LNCaP clone FGC (cell line): ENCODE measurements around the gene ASPA.
"Not testable (repeated sequence)": the region's sequence is repeated elsewhere in the genome, so short reads cannot be mapped to it uniquely, and the experiment has no call there.

Experiments
- DNase-seq: peaks from one replicate; pipeline ENCODE4 v3.0.0-alpha.2; 2011; ENCODE audit warnings: low read depth
- H3K4me3 ChIP-seq: 2 replicates; pipeline ENCODE4 v1.5.1; 2011; ENCODE audit warnings: mild to moderate bottlenecking, low read depth, low read length, control low read depth
- TF ChIP-seq, protein P1 (sequence below): IDR thresholded peaks from 2 replicates; pipeline ENCODE4 v1.5.1; 2012; ENCODE audit warnings: mild to moderate bottlenecking; ENCODE audit not compliant: control insufficient read depth, insufficient read depth; ENCODE audit errors: extremely low read depth

The ASPA gene

DNA sequence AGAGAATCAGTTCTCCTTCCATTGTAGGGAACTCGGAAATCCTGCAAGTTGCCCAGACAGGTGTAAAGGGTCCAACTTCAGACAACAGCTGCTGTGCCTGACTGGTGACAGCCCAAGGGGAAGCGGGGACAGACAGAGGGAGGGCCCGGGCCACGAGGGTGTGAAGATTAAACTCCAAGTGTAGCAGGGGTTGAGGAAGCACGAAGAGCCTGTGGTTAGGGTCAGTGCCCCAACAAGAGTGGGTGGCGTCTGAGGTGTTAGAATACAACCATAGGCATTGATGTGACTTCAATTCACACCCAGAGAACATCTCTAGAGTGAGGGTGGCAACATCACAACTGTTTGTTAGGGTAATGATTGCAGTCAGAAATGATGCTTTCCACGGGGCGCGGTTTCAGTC is 39.1 kb downstream of the ASPA start:
- TF ChIP-seq, protein P1, sequence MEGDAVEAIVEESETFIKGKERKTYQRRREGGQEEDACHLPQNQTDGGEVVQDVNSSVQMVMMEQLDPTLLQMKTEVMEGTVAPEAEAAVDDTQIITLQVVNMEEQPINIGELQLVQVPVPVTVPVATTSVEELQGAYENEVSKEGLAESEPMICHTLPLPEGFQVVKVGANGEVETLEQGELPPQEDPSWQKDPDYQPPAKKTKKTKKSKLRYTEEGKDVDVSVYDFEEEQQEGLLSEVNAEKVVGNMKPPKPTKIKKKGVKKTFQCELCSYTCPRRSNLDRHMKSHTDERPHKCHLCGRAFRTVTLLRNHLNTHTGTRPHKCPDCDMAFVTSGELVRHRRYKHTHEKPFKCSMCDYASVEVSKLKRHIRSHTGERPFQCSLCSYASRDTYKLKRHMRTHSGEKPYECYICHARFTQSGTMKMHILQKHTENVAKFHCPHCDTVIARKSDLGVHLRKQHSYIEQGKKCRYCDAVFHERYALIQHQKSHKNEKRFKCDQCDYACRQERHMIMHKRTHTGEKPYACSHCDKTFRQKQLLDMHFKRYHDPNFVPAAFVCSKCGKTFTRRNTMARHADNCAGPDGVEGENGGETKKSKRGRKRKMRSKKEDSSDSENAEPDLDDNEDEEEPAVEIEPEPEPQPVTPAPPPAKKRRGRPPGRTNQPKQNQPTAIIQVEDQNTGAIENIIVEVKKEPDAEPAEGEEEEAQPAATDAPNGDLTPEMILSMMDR: no peak
- no peak for DNase-seq
- no peak overlapping the region for H3K4me3 ChIP-seq

DNA sequence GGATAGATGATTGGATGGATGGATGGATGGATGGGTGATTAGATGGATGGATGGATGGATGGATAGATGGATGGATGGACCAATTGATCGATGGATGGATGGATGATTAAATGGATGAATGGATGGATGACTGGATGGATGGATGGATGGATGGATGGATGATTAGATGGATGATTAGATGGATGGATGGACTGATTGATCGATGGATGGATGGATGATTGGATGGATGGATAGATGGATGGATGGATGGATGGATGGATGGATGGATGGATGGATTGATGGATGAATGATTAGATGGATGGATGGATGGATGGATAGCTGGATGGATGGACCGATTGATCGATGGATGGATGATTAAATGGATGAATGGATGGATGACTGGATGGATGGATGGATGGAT is 43.7 kb downstream of the ASPA start:
- not testable (repeated sequence) for DNase-seq, H3K4me3 ChIP-seq

DNA sequence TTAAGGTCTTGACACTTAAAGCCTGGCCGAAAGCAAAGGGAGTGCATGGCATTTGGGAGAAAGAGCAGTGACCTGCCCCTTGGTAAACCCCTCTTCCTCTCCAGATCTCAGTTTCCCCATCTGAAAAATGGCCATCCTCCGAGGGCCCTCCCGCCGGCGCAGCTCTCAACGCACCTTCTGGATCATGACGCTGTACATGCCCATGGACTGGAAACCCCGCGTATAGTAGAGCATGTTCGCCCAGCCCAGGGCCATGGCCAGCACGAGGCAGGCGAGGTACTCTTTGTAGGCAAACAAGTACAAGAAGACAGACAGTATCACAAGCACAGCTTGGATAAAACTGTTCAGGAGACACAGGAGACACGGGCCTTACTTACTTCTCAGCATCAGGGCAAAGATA is 48.2 kb downstream of the ASPA start:
- DNase-seq: no peak
- TF ChIP-seq, protein P1: no peak
- no peak overlapping the region for H3K4me3 ChIP-seq

DNA sequence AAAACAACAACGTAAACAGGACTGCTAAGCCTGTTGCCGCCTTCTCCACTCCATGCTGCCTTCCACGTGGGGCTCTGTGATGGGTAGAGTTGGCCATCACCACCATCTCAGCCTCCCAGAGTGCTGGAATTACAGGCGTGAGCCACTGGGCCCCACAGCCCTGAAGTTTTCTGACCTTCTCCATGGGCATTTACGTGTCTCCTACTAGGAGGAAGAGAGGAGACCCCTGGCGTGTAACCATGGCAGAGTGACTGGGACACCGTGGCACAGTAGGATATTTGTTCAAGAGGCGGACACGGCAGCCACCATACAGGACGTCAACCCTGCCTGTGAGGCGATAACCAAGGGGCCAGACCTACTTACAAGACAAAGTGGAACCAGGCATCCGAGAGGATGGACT is 50.7 kb downstream of the ASPA start:
- DNase-seq: no peak
- TF ChIP-seq, protein P1: no peak
- H3K4me3 ChIP-seq: no peak overlapping the region

DNA sequence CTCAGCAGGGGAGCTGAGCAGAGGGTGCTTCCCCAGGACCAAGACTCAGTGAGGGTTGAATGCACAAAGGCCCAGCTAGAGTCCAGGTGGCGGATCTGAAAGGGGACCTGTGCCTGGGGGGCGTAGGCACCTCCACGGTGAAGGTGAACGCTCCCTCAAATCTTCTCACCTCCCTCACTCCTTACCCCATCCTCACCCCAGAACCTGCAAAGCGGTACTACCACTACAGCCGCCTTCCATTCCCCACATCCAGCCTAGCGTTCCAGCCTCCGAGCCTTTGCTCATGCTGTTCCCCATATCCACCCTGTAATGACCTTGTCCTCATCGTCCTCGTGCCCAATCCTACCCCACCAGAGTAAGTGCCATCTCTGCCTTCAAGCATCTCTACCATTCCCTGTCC is 51.2 kb downstream of the ASPA start:
- H3K4me3 ChIP-seq: no peak overlapping the region
- TF ChIP-seq, protein P1: no peak
- no peak for DNase-seq

DNA sequence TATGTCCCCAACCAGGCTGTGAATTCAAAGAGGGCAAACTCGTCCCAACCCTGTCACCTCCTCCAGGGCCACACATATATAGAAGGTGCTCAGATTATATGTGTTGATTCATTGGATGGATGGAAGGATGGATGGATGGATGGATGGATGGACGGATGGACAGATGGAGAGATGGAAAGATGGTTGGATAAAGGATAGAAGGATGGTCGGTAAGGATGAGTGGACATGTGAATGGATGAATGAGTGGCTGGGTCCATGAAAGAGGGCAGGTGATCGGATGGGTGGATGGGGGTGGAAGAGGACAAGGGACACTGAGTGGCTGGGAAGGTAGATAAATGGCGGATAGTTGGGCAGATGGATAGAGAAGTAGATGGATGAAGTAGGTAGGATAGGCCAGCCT is 51.7 kb downstream of the ASPA start:
- TF ChIP-seq, protein P1: no peak

DNA sequence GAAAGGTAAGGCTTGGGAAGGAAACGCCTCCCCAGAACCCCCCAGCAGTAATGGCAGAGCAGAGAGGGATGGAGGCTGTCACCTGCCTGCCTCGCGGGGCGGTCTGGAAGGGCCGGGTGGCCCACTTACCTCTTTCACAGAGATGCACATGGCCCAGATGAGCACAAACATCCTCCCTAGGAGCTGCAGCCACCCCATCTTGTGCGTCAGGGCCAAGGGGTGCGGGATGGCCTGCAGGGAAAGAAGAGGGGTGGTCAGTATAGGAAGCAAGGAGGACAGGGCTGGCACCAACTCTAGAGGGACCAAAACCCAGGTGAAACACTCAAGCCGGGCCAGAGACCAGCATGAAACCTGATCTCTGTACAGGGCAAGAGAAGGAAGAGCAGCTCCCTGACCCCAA is 52.1 kb downstream of the ASPA start:
- TF ChIP-seq, protein P1: no peak
- no peak overlapping the region for H3K4me3 ChIP-seq

More for the DNA sequence above, 51.7 kb downstream of the ASPA start:
- no peak overlapping the region for H3K4me3 ChIP-seq
- no peak for DNase-seq

DNA sequence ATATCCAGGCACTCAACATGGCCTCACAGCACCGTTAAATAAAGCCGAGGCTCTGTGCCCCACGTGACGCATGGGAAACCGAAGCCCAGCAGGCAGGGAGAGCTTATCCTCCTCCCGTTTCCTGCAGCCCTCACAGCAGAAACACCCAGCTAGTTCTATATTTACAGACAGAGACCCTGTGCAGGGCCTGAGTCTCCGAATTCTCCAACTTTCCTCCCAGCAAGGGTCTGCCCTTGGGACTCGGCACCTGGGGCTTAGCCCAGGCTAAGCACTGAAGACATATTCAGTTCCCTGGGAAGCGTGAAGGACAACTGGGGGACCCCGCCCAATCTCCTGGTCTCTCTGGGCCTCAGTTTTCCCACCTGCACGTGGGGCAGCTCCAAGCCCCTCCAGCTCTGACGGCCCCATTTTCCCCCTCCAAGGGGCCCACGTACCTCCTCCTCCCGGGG is 52.6 kb downstream of the ASPA start:
- H3K4me3 ChIP-seq: no peak overlapping the region
- TF ChIP-seq, protein P1: no peak
- no peak for DNase-seq

More for the DNA sequence above, 52.1 kb downstream of the ASPA start:
- no peak for DNase-seq
